Smooth muscle cell (in vitro differentiated cells): ENCODE measurements around the gene OR6S1. TPM values are rescaled to one million over a fixed set of nuclear protein-coding genes. Genes with fewer than 3 reads are reported as not detected.

Experiments
- DNase-seq: peaks from one replicate; lab custom pipeline; 2025; ENCODE audit not compliant: unreplicated experiment; lab: John Stamatoyannopoulos, UW
- H2AFZ ChIP-seq: fragments of 200-600 bp; sonication (generic); 2 replicates; pipeline ENCODE4 v1.6.0; 2016; ENCODE audit warnings: antibody characterized with exemption, low read depth, mild to moderate bottlenecking
- H3F3A ChIP-seq: fragments of 200-600 bp; sonication (generic); 2 replicates; pipeline ENCODE4 v1.6.0; 2017; ENCODE audit warnings: antibody characterized with exemption, low read depth
- H3K27ac ChIP-seq: fragments of 200-600 bp; sonication (generic); 2 replicates; pipeline ENCODE4 v1.5.1; 2016; ENCODE audit warnings: low read depth, mild to moderate bottlenecking
- H3K27me3 ChIP-seq: fragments of 200-600 bp; sonication (generic); 2 replicates; pipeline ENCODE4 v1.6.1; 2016; ENCODE audit warnings: low read depth, mild to moderate bottlenecking
- H3K36me3 ChIP-seq: fragments of 200-600 bp; sonication (generic); 2 replicates; pipeline ENCODE4 v1.5.1; 2016; ENCODE audit warnings: low read depth
- H3K4me1 ChIP-seq: fragments of 200-600 bp; sonication (generic); 2 replicates; pipeline ENCODE4 v1.5.1; 2016; ENCODE audit warnings: low read depth
- H3K4me2 ChIP-seq: fragments of 200-600 bp; sonication (generic); 2 replicates; pipeline ENCODE4 v1.6.0; 2016; ENCODE audit warnings: mild to moderate bottlenecking
- H3K4me3 ChIP-seq: fragments of 200-600 bp; sonication (generic); 2 replicates; pipeline ENCODE4 v1.5.1; 2016; ENCODE audit warnings: mild to moderate bottlenecking
- H3K79me2 ChIP-seq: fragments of 200-600 bp; sonication (generic); 2 replicates; pipeline ENCODE4 v1.6.0; 2016; ENCODE audit warnings: low read depth, mild to moderate bottlenecking
- H3K9ac ChIP-seq: fragments of 200-600 bp; sonication (generic); 2 replicates; pipeline ENCODE4 v1.6.0; 2016; ENCODE audit warnings: low read depth
- H3K9me3 ChIP-seq: fragments of 200-600 bp; sonication (generic); replicated peaks from 2 replicates; pipeline ENCODE4 v1.5.1; 2016; ENCODE audit warnings: low read depth
- H4K20me1 ChIP-seq: fragments of 200-600 bp; sonication (generic); 2 replicates; pipeline ENCODE4 v1.6.0; 2016; ENCODE audit warnings: low read depth
- CTCF ChIP-seq: fragments of 200-600 bp; sonication (generic); IDR thresholded peaks from 2 replicates; pipeline ENCODE4 v1.5.1; 2017; ENCODE audit warnings: borderline replicate concordance, mild to moderate bottlenecking, antibody characterized with exemption; ENCODE audit not compliant: insufficient read depth, poor library complexity, severe bottlenecking
- WGBS: methylation state at CpG from one replicate; pipeline ENCODE4 v1.1.7; 2016; ENCODE audit warnings: low lambda C conversion rate; 5-methylcytosine and 5-hydroxymethylcytosine counted together
- polyA plus RNA-seq: library from polyadenylated mRNA; unstranded; fragments of >200 nt; fragmentation: Nextera tagmentation; extraction: Ambion mirVana; gene quantifications from 2 replicates; pipeline ENCODE4 v1.2.1, GENCODE V29; 2016
- total RNA-seq: library from RNA; depleted of rRNA; stranded (reverse); fragments of >200 nt; gene quantifications from 2 replicates; pipeline ENCODE4 v1.2.3, GENCODE V29; 2014

The OR6S1 gene
- total and polyA plus RNA-seq, 2 experiments from 2014 or later = not detected

- DNase-seq = no peak
- Histone ChIP-seq H3K4me2 (peak overlapping the region; percentile 77), H2AFZ (peak overlapping the region; percentile 42), H3K4me3 (peak overlapping the region; percentile 24), H3K9ac (no peak overlapping the region), H3K36me3 (no peaks in the 10 kb centered on the region), H3K4me1 (no peaks in the 10 kb centered on the region), H3K27me3 (peaks cover 54% of the 10 kb centered on the region), H3K9me3 (no peaks in the 10 kb centered on the region), H3K27ac (no peak overlapping the region), H3K79me2 (no peaks in the 10 kb centered on the region), H3F3A (no peaks in the 10 kb centered on the region), H4K20me1 (no peaks in the 10 kb centered on the region)
- TF ChIP-seq CTCF = peak; percentile 29
- WGBS = 3% methylated on average over 31 of the region's 31 CpGs
Observed at GRCh38 chr14:20662968-20663732, 21.7 kb upstream of the OR6S1 start.

GRCh38 chr14:20661197-20661596, 19.7 kb upstream of the OR6S1 start:
- H3F3A ChIP-seq = no peaks in the 10 kb centered on the region
- no peaks in the 10 kb centered on the region for H3K4me1 ChIP-seq
- no peak for TF ChIP-seq CTCF
- H3K9ac ChIP-seq = no peak overlapping the region
- no peak overlapping the region for H3K4me2 ChIP-seq
- no peak overlapping the region for H3K27ac ChIP-seq
- no peaks in the 10 kb centered on the region for H4K20me1 ChIP-seq
- H3K79me2 ChIP-seq = no peaks in the 10 kb centered on the region
- no peaks in the 10 kb centered on the region for H3K36me3 ChIP-seq
- DNase-seq = no peak
- WGBS = 88% methylated on average over 2 of the region's 2 CpGs
- no peak overlapping the region for H3K4me3 ChIP-seq
- peaks cover 74% of the 10 kb centered on the region for H3K27me3 ChIP-seq
- no peaks in the 10 kb centered on the region for H3K9me3 ChIP-seq
- no peak overlapping the region for H2AFZ ChIP-seq

DNA sequence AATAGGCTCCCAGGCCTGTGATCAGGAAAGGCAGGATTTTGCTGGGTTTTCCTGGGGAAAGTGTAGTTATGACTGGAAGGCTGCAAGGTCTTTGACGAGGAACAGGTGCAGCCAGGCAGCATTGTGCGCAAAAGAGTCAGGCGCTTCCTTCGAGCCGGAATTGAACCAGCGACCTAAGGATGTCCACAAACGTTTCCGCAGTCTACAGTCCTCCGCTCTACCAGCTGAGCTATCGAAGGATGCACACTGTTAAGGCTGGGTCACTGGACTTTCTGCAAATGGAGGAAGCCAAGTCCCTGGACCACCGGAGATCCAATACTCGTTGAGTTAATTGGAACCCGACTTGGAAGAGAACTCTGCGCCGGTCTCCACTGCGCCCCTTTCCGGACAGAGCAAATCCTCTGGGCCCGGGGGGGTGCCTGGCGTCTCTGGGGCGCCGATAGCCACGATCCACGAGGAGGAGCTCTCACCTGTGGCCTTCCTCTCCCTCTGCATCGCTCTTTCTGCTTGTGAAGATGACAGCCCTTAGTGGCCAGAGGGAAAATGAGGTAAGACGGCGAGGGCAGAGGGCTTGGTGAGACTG, 18.4 kb upstream of the OR6S1 start:
- H3K9ac ChIP-seq = no peak overlapping the region
- no peak for TF ChIP-seq CTCF
- 79% methylated on average over 26 of the region's 26 CpGs for WGBS

More for the DNA sequence above, 18.4 kb upstream of the OR6S1 start:
- H3K4me3 ChIP-seq = no peak overlapping the region
- no peaks in the 10 kb centered on the region for H3K79me2 ChIP-seq
- H3K27me3 ChIP-seq = peaks cover 86% of the 10 kb centered on the region
- no peak overlapping the region for H2AFZ ChIP-seq
- no peak for DNase-seq
- H4K20me1 ChIP-seq = no peaks in the 10 kb centered on the region
- H3K36me3 ChIP-seq = no peaks in the 10 kb centered on the region
- H3K9me3 ChIP-seq = no peaks in the 10 kb centered on the region
- H3K27ac ChIP-seq = no peak overlapping the region
- H3F3A ChIP-seq = no peaks in the 10 kb centered on the region
- no peaks in the 10 kb centered on the region for H3K4me1 ChIP-seq
- H3K4me2 ChIP-seq = no peak overlapping the region
